ENCODE data around the gene AP2S1.
"Not testable (repeated sequence)": the region's sequence is repeated elsewhere in the genome, so short reads cannot be mapped to it uniquely, and the experiment has no call there.

Gene AP2S1

GRCh38 chr19:46804432-46804831 is 46.2 kb downstream of the AP2S1 start:
- DNase-seq (ENCODE audit: low spot score) = not testable (repeated sequence)

GRCh38 chr19:46803555-46803954 is 47.1 kb downstream of the AP2S1 start:
- no peak for DNase-seq (ENCODE audit: low spot score)

DNA sequence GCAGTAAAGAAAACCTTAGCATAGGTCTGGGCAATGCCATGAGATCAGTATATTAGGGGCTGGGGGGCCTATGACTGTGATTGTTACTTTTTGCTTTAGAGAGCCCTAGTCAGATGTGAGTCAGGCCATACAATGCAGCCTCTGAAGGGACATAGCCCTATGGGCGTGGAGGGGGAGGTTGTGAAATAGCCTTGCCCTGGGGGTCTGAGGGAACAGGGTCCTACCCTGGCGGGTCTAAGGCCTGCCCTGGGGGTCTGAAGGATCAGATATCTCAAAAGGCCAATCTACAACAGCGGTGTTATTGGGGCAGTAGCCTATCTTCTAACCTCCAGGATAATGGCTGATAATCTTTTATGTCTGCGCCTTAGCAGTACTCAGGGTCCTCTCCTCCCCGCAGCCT is 48.5 kb downstream of the AP2S1 start:
- no peak for DNase-seq (ENCODE audit: low spot score)

- DNase-seq (ENCODE audit: low spot score) = no peak
Measured at GRCh38 chr19:46798713-46799112, 51.9 kb downstream of the AP2S1 start.

DNA sequence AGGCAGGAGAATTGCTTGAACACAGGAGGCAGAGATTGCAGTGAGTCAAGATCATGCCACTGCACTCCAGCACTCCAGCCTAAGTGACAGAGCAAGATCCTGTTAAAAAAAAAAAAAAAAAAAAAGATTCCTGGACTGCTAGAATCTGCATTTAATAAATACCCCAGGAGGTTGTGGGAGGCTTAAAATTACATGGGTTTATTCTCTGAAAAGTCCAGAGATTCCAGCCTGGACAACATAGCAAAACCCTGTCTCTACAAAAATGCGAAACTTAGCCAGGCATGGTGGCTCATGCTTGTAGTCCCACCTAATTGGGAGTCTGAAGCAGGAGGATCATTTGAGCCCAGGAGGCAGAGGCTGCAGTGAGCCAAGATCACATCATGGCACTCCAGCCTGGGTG is 52.8 kb downstream of the AP2S1 start:
- no peak for DNase-seq (ENCODE audit: low spot score)

- no peak for DNase-seq (ENCODE audit: low spot score)
Measured at GRCh38 chr19:46791944-46792343, 58.7 kb downstream of the AP2S1 start.

GRCh38 chr19:46789371-46789770 is 61.3 kb downstream of the AP2S1 start:
- DNase-seq (ENCODE audit: low spot score) = no peak

GRCh38 chr19:46788968-46789338 is 61.7 kb downstream of the AP2S1 start:
- DNase-seq (ENCODE audit: low spot score) = no peak

DNA sequence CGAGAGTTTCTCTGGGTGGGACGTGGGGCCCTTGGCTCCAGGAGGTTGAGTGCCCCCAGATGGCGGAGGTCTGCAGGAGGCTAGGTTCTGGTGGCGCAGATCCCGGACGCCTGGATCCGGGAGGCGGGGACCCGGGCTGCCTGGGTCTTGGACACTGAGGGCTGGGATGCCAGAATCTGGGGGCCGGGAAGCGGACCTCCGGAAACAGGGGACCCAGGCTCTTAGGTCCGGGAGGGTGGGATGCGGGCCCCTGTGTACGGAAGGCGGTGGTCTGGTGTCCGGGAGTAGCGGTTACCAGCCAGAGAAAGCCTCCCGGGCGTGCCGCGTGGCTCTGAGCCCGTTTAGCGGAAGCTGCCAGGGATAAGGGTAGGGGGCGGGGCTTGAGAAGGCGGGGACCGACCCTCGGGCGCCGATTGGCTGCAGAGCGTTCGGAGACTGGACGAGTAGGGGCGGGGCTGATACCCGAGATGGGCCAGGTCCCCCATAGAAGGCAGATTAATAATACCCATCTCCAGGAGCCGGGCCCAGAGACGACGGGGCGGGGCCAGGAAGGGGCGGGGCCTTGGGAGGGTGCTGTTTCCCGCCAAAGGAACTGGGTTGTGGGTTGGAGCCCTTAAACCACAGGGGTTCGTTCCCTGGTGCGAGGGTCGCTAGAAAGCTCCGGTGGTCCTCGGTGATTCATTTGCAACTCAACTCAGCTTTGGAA is 62.2 kb downstream of the AP2S1 start, which contains the start of gene SLC1A5:
Gene SLC1A5, minus strand, starts transcription at position 333 of the 706 bp plus-strand sequence. CDS start 629 bp downstream, outside the sequence.
- DNase-seq (ENCODE audit: low spot score) = peak; percentile 97
